Measurements from ENCODE around the gene BATF.
A peak's percentile ranks its signal among the peaks of the same experiment; 100 is the strongest.

Gene BATF

DNA sequence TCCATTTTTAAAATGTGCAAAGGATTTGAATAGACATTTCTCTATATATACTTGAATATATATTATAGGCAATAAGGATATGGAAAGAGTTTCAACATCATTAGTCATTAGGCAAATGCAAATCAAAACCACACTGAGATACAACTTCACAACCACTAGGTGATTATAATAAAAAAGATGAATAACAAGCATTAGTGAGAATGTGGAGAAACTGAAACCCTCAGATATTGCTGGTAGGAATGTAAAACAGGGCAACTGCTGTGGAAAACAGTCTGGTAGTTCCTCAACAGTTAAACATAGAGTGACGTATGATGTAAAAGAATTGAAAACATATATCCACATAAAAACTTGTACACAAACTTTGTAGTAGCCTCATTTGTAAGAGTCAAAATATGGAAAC is 11.7 kb upstream of the BATF start:
- CTCF ChIA-PET = no interaction called here

DNA sequence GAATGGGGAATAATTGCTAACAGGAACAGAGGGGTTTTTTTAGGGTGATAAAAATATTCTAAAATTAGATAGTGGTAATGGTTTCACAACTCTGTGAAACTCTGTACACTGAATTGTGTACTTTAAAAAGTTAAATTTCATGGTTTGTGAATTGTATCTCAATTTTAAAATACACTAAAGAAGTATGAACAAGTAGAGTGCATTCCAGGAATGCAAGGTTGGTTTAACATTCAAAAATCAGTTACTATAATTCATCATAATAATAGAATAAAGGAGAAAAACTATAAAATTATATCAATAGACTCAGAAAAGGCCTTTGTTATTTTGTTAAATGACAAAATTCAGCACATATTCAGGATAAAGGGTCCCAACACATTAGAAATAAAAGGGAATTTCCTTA is 11.1 kb upstream of the BATF start:
- TF ChIP-seq, protein P1, sequence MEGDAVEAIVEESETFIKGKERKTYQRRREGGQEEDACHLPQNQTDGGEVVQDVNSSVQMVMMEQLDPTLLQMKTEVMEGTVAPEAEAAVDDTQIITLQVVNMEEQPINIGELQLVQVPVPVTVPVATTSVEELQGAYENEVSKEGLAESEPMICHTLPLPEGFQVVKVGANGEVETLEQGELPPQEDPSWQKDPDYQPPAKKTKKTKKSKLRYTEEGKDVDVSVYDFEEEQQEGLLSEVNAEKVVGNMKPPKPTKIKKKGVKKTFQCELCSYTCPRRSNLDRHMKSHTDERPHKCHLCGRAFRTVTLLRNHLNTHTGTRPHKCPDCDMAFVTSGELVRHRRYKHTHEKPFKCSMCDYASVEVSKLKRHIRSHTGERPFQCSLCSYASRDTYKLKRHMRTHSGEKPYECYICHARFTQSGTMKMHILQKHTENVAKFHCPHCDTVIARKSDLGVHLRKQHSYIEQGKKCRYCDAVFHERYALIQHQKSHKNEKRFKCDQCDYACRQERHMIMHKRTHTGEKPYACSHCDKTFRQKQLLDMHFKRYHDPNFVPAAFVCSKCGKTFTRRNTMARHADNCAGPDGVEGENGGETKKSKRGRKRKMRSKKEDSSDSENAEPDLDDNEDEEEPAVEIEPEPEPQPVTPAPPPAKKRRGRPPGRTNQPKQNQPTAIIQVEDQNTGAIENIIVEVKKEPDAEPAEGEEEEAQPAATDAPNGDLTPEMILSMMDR (IDR thresholded peaks at IDR 0.05; ENCODE audit: insufficient read depth, low read length, missing control alignments) = no peak
- no peak for DNase-seq (ENCODE audit: low read depth, low spot score)
- H3K4me3 ChIP-seq (ENCODE audit: low read depth, low read length) = no peak overlapping the region
- CTCF ChIA-PET = no interaction called here
- POLR2A ChIA-PET = no interaction called here

More for the DNA sequence above, 11.7 kb upstream of the BATF start:
- DNase-seq (ENCODE audit: low read depth, low spot score) = no peak
- no peak overlapping the region for H3K4me3 ChIP-seq (ENCODE audit: low read depth, low read length)
- POLR2A ChIA-PET = no interaction called here
- TF ChIP-seq, protein P1 (IDR thresholded peaks at IDR 0.05; ENCODE audit: insufficient read depth, low read length, missing control alignments) = no peak

DNA sequence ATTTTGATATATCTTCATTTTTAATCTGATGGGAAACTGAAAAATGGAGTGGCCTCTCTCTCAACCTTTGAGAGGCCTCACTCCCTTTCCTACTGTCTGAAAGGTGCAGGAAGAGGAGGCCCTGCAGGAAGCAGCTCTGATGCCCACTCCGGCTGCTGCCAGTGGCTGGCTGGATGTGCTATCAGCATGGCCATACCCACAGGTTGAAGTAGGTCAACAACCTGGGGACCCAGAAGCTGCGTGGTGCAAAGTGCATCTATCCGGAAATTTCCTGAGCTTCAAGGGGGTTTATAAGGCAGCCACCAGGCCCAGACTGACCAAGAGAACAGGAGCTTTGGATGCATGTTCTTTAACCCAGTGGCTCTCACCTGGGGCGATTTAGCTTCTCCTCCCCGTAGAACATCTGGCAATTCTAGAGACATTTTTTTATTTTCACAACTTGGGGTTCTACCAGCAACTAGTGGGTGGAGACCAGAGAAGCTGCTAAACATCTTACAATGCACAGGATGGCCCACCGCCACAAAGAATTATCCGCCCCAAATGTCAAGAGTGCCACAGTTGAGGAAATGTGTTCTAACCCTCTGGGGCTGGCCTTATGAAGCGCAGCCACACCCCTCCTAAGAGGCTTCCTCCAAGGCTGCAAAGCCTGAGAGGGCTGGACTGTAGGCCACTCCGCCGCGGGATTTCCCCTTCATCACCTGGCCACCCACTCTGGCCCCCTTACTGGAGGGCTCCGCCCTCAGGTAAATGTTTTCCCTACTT is 8.2 kb upstream of the BATF start:
- ChIA-PET POLR2A (no interaction called here), CTCF (interaction anchor here (0.8 to 1.7 kb wide), 4 partner anchors 12 to 140 kb away, joined by 3 to 5 read pairs (median 3); no protein-coding TSS in a partner anchor)
- DNase-seq (ENCODE audit: low read depth, low spot score) = no peak
- TF ChIP-seq, protein P1 (IDR thresholded peaks at IDR 0.05; ENCODE audit: insufficient read depth, low read length, missing control alignments) = no peak
- no peak overlapping the region for H3K4me3 ChIP-seq (ENCODE audit: low read depth, low read length)

DNA sequence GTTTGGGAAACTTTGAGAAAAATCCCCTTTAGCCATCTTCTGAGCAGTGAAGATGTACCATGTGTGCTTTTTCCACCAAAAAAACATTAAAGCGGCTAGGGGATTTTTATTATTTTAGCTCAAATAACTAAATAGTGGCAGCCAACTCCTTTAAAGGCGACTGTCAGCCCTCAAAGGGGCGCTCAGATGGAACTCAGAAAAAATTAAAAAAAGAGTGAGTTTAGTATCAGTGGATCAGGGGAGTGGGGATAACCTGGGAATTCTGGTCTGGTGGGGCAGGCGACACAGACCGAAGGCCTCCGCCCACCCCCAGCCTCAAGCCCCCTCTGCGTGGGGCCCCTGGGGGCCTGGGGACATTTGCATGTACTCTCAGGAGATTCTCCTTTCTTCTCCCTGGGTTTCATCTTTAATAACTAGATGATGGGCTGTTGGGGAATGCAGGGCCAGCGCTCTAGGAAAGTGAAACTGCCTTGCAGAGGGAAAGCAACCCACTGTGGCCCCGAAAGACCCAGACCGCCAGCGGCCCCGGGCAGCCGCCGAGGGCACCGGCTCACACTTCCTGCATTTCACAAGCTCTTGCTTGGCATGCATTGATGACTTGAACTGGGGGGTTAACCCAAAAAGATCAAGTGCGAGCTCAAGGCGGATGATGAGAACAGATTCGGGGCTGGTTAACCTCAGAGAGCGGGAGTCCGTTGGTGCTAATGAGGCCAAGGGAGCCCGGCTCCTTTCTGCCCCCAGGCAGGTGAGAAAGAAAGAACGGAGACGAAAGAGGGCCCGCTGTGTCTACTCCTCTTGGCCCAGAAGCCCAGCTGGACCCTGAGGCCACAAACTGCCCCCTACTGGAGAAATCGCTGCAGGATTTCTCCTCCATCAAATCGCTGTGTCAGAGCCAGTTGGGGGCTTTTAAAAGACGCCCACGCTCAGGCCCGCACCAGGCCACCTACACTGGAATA is 7.3 kb upstream of the BATF start:
- TF ChIP-seq, protein P1 (IDR thresholded peaks at IDR 0.05; ENCODE audit: insufficient read depth, low read length, missing control alignments) = no peak
- no peak for DNase-seq (ENCODE audit: low read depth, low spot score)
- CTCF ChIA-PET = interaction anchor here (1.1 to 1.7 kb wide), 4 partner anchors 14 to 139 kb away, joined by 3 to 5 read pairs (median 3); no protein-coding TSS in a partner anchor

DNA sequence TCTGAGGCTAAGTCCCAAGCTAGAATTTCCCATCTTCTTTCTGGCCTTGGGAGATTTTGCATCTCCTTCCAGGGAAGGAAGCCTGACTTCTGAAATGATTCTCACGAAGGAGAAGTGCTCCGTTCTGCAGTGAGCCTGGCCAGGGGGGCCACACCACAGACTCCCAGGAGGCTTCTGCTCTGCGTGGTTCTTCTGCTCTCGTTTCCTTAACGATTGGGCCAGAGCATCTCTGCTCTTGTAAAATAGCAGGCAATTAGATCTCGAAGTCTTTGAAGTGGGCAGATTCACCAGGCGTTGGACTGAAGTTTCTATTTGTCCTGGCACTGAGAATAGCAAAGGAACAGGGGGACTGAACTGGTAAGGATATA is 6.7 kb upstream of the BATF start:
- no peak for DNase-seq (ENCODE audit: low read depth, low spot score)
- TF ChIP-seq, protein P1 (IDR thresholded peaks at IDR 0.05; ENCODE audit: insufficient read depth, low read length, missing control alignments) = no peak
- H3K4me3 ChIP-seq (ENCODE audit: low read depth, low read length) = no peak overlapping the region
- CTCF ChIA-PET = interaction anchor here (1.2 to 1.6 kb wide), 2 partner anchors 15 to 76 kb away, joined by 3 read pairs; no protein-coding TSS in a partner anchor
- POLR2A ChIA-PET = no interaction called here

More for the DNA sequence above, 7.3 kb upstream of the BATF start:
- H3K4me3 ChIP-seq (ENCODE audit: low read depth, low read length) = peak overlapping the region; percentile 24; the same call in 1 of the 2 replicates
- POLR2A ChIA-PET = no interaction called here

DNA sequence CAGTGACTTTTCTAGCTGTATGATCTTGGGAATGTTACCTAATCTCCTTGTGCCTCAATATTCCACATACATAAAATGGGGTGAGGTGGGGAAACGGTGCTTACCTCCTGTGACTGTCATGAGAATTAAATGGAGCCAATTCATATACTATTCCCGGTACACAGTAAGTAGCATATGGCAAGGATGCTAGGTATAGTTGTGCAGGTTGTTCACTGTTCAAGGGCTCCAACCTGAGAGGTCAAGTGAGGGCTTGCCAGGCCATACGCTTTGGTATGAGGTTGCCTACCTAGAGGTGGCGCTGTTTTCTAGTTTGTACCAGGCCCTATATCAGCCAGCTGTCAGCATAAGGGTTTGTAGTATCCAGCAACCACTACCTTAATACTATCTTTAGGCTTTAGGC is 3.6 kb upstream of the BATF start:
- CTCF ChIA-PET = interaction anchor here (0.7 to 2.5 kb wide), 5 partner anchors 9 to 59 kb away, joined by 3 to 6 read pairs (median 4); no protein-coding TSS in a partner anchor
- TF ChIP-seq, protein P1 (IDR thresholded peaks at IDR 0.05; ENCODE audit: insufficient read depth, low read length, missing control alignments) = no peak
- DNase-seq (ENCODE audit: low read depth, low spot score) = no peak
- no peak overlapping the region for H3K4me3 ChIP-seq (ENCODE audit: low read depth, low read length)
- POLR2A ChIA-PET = no interaction called here
